HepG2 (cell line): ENCODE measurements around the gene WSB1. TPM values are rescaled to one million over a fixed set of nuclear protein-coding genes. Genes with fewer than 3 reads are reported as not detected.

Experiments
- BCL3 ChIP-seq: sonication (generic); formaldehyde crosslinking; IDR thresholded peaks from 2 replicates; pipeline ENCODE4 v1.5.1; 2020; ENCODE audit warnings: mild to moderate bottlenecking, missing genetic modification reagents, moderate library complexity
- CREB3 ChIP-seq: sonication (generic); formaldehyde crosslinking; IDR thresholded peaks from 2 replicates; pipeline ENCODE4 v1.5.0; 2020; ENCODE audit warnings: missing genetic modification reagents
- ELF3 ChIP-seq: IDR thresholded peaks from 2 replicates; pipeline ENCODE4 v1.6.1; 2016; ENCODE audit warnings: missing genetic modification reagents, missing compliant biosample characterization
- HDAC2 ChIP-seq: sonication (generic); formaldehyde crosslinking; IDR thresholded peaks from 2 replicates; pipeline ENCODE4 v1.4.0; 2020; ENCODE audit warnings: missing genetic modification reagents
- HIVEP1 ChIP-seq: sonication (generic); formaldehyde crosslinking; IDR thresholded peaks from 2 replicates; pipeline ENCODE4 v1.4.0; 2020; ENCODE audit warnings: mild to moderate bottlenecking, missing genetic modification reagents
- NFYC ChIP-seq: IDR thresholded peaks from 2 replicates; pipeline ENCODE4 v1.6.1; 2016; ENCODE audit warnings: missing genetic modification reagents, missing compliant biosample characterization
- PAXIP1 ChIP-seq: sonication (generic); formaldehyde crosslinking; conservative IDR thresholded peaks from 2 replicates; pipeline ENCODE4 v1.4.0; 2020; ENCODE audit warnings: mild to moderate bottlenecking, missing genetic modification reagents, moderate library complexity
- RXRB ChIP-seq: IDR thresholded peaks from 2 replicates; pipeline ENCODE4 v1.6.1; 2016; ENCODE audit warnings: borderline replicate concordance, missing genetic modification reagents, missing compliant biosample characterization
- SMC3 ChIP-seq: IDR thresholded peaks from 2 replicates; pipeline ENCODE4 v1.6.1; 2011; ENCODE audit warnings: low read length, improper control_type of control experiment
- SMYD3 ChIP-seq: sonication (generic); formaldehyde crosslinking; IDR thresholded peaks from 2 replicates; pipeline ENCODE4 v1.8.1; 2023; ENCODE audit warnings: mild to moderate bottlenecking, missing genetic modification reagents
- SNAI1 ChIP-seq: sonication (generic); formaldehyde crosslinking; IDR thresholded peaks from 2 replicates; pipeline ENCODE4 v1.5.0; 2020; ENCODE audit warnings: mild to moderate bottlenecking, missing genetic modification reagents, borderline replicate concordance
- SRF ChIP-seq: IDR thresholded peaks from 2 replicates; pipeline ENCODE4 v1.6.1; 2011; ENCODE audit warnings: mild to moderate bottlenecking, low read depth, low read length, moderate library complexity
- TCF12 ChIP-seq, 2 experiments: fragments of 450-650 bp in 1 of 2; sonication (generic) in 1 of 2; formaldehyde crosslinking in 1 of 2; IDR thresholded peaks; 2 replicates each; pipeline versions ENCODE4 v1.6.1 to v1.8.0; 2017 to 2022; ENCODE audit warnings: antibody characterized with exemption in 1 of 2, mild to moderate bottlenecking in 1 of 2, missing genetic modification reagents in 1 of 2, moderate library complexity in 1 of 2
- ZNF142 ChIP-seq: sonication (generic); formaldehyde crosslinking; IDR thresholded peaks from 2 replicates; pipeline ENCODE4 v1.4.0; 2020; ENCODE audit warnings: missing genetic modification reagents
- ZNF296 ChIP-seq: sonication (generic); formaldehyde crosslinking; conservative IDR thresholded peaks from 2 replicates; pipeline ENCODE4 v1.5.0; 2020; ENCODE audit warnings: mild to moderate bottlenecking, missing genetic modification reagents
- ZNF543 ChIP-seq: sonication (generic); formaldehyde crosslinking; IDR thresholded peaks from 2 replicates; pipeline ENCODE4 v1.4.0; 2020; ENCODE audit warnings: mild to moderate bottlenecking, missing genetic modification reagents
- ZNF7 ChIP-seq: IDR thresholded peaks from 2 replicates; pipeline ENCODE4 v1.6.1; 2016; ENCODE audit warnings: missing biosample characterization, missing genetic modification reagents
- polyA plus RNA-seq, 8 experiments: library from polyadenylated mRNA; depleted of rRNA in 3 of 8; stranded (reverse) in 7 of 8; unstranded in 1 of 8; fragments of >200 nt; fragmentation: Illumina TruSeq in 4 of 8; extraction: Trizol in 4 of 8; gene quantifications; 2 replicates each; pipeline versions ENCODE4 v1.2.1 to v1.2.3, GENCODE V29; 2011 to 2016; ENCODE audit warnings: low read depth in 4 of 8, missing spikeins in 1 of 8, mixed read lengths in 1 of 8; ENCODE audit not compliant: insufficient read depth in 1 of 8
- total RNA-seq, 5 experiments: library from RNA; depleted of rRNA; stranded (reverse); fragments of >200 nt; fragmentation: Illumina TruSeq; extraction: Trizol; gene quantifications; 2 replicates each; pipeline ENCODE4 v1.2.3, GENCODE V29; 2016; ENCODE audit warnings: low read depth in 1 of 5

Gene WSB1
- total and polyA plus RNA-seq, 2 of the 13 experiments (the other 11 are each of a cell fraction or from before 2014, with no cell fraction given) = 81.3 to 294 TPM

- TF ChIP-seq PAXIP1 (CRISPR knock-in tag) (no peak; the same call in none of the 2 replicates), SRF (no peak), SMC3 (peak; percentile 51; the same call in 1 of the 2 replicates), HDAC2 (peak; percentile 58), ZNF142 (CRISPR knock-in tag) (peak; percentile 99), BCL3 (CRISPR knock-in tag) (no peak; the same call in 1 of the 2 replicates), NFYC (CRISPR knock-in tag) (peak; percentile 28; the same call in 1 of the 2 replicates), CREB3 (CRISPR knock-in tag) (peak; percentile 66; the same call in 1 of the 2 replicates), SMYD3 (CRISPR knock-in tag) (no peak), SNAI1 (peak; percentile 77; the same call in 1 of the 2 replicates), ZNF543 (CRISPR knock-in tag) (no peak), ELF3 (CRISPR knock-in tag) (peak; percentile 62; the same call in 1 of the 2 replicates), HIVEP1 (peak; percentile 94), TCF12 (IDR thresholded peaks at IDR 0.05) (no peak), TCF12 (CRISPR knock-in tag; IDR thresholded peaks at IDR 0.05) (peak; percentile 66; the same call in 1 of the 2 replicates), ZNF296 (no peak), RXRB (CRISPR knock-in tag) (peak; percentile 89), ZNF7 (CRISPR knock-in tag) (no peak)
Observed at GRCh38 chr17:27332485-27333409, 38.8 kb downstream of the WSB1 start (continued).
